Endothelial cell of hepatic sinusoid (primary cell): ENCODE results near the gene DNAJC9.

ENCODE experiments used
- in situ Hi-C: cut with HindIII; loops from 2 replicates; pipeline ENCODE4 v1.10.0; 2017; ENCODE audit warnings: low sequenced_read_pairs

Gene DNAJC9

DNA sequence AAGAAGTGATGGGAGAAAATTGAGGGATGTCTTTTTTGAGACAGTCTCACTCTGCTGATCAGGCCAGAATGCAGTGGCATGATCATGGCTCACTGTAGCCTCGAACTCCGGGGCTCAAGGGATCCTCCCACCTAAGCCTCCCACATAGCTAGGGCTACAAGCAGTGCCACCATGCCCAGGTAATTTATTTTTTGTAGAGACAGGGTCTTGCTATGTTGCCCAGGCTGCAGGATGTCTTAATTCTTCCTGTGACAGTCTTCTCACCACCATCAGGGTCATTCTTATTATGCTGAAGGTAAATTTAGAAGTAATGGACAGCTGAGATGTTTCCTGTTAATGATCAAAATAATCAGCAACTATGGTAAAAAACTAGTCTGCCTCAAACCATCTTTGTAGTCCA is 7.1 kb downstream of the DNAJC9 start:
- in situ Hi-C loops, result no loop called here

DNA sequence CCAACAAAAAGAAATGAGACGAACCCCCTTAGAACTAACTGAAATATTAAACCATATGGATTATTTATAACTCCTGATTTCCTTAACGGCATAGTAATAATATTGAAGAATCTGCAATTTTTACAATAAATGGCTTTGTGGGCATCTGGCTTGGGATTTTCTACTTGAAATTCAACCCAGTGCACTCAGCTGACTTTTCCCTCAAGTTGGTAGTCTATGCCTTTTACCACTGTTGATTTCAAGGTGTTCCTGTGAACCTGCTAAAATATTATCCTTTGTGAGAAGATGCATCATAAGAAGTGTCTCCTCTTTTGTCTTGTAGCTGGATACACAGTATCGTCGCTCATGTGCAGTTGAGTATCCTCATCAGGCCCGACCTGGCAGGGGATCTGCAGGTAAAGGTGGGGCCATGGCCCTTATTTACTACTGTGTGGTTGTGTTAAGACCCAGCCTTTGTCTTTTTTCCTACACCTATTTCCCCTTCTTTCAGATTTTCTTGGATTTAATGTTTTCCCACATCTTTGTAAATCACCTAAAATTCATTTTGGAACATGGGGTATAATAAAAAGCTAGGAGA is 8.0 kb downstream of the DNAJC9 start:
- in situ Hi-C loops, result no loop called here

DNA sequence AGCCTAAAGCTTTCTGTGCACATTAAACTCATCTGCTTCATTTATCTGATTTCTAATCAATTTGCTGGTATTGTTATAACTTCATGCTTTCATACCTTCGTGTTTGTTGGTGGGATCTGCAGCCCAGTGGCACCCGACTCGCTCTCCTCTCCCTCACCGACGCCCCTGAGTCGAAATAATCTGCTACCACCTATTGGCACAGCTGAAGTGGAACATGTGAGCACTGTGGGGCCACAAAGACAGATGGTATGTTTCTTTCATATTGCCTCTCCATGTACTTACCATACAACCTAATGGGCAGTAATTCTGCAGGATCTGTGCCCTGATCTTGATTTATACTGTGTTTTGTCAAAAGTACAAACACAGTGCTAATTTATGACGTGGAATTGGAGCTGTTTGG is 12.4 kb downstream of the DNAJC9 start:
- in situ Hi-C loops, result no loop called here

DNA sequence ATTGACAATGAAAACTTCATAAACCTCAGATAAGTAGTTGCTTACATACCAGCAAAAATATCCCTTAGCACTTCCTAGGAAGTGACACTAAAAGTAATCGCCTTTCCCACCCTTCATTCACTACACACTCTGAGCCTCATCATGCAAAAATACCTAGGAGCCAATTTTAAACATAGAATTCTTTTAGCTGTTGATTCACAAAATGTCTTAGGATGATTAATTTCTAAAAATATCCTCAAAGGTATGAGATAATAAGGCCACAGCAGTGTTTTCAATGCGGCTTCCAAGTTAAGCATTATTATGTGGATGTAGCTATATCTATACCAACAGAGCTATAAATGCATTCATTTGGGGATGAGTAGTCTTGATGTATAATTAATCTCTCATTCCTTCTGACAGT is 13.2 kb downstream of the DNAJC9 start:
- in situ Hi-C loops, result no loop called here

DNA sequence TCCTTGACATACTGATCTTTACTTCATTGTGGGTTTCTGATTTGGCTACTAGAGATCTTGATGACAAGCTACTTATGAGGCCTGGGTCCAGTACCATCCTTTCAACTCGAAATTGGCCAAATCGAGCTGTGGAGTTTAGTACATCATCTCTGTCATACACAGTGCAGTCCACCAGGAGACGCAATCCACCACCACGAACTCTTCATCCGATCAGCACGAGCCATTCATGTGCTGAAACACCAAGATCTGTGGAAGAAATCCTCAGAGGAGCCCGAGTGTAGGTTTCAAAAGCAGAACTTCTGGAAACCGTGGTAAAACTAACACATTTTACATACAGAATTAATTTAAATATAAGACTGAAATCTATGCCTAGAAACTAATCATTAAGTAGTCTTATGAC is 14.2 kb downstream of the DNAJC9 start:
- in situ Hi-C loops, result no loop called here

DNA sequence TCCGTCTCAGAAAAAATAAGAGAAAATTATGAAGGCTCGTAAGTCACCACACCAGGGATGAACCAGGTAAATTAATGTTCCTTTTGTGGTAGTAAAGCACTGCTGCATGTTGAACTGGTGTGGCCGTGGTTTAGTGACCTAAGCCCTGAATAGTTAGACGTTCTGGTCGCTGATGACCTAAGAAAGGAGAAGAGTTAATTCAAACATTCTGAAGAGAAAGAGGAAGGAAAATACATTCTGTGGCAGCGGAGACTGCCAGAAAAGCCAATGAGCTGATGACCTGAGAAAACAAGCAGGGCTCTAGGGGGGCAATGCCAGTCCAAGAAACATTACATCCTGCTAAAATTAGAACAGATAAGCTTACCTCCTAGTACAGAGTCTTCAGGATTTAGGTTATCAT is 17.5 kb downstream of the DNAJC9 start:
- in situ Hi-C loops, result no loop called here

DNA sequence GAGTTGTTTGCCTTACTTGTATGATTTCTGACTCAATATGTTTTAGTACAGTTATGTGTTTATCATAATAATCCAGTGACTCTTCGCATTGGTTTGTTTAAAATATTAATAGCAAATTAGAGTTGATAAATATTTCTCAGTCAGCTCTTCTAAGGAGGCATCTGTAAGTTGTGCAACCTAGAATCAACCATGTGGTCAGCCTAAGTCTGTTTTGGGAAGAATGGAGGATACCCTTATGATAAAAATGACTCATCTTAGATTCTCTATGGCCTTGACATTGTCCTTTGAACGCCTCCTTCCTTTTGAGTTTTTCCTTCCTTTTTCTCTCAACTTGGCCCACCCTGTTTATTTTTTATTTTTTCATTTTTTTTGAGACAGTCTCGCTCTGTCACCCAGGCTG is 18.8 kb downstream of the DNAJC9 start:
- in situ Hi-C loops, result no loop called here

DNA sequence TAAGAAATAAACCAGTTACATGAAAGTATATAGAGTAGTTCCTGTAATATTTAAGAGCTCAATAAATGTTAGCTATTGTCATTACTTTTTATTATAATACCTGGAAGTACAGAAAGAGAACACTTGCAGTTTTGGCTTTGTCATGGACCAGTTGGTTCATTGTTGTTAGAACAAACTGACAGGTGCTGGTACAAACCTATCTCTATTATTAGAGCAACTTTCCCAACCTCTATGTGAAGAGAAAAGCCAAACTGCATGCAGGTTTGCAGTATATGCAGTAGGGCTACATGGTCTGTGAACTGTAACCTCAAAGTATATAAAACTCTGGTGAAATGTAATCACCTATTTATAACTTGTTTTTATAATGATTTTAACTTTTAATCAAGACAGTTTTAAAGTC is 20.4 kb downstream of the DNAJC9 start:
- in situ Hi-C loops, result no loop called here

DNA sequence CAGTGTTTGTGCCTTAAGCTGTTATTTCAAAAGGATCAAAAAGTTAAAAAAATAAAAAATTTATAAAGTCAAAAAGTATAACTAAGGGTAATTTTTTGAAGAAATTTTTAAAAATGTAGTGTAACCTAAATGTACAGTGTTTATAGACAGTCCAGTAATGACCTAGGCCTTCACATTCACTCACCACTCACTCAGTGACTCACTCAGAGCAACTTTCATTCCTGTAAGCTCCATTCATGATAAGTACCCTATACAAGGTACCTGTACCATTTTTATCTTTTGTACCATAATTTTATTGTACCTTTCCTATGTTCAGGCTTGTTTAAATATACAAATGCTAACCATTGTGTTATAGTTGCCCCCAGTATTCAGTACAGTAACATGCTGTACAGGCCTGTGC is 21.5 kb downstream of the DNAJC9 start:
- in situ Hi-C loops, result no loop called here

DNA sequence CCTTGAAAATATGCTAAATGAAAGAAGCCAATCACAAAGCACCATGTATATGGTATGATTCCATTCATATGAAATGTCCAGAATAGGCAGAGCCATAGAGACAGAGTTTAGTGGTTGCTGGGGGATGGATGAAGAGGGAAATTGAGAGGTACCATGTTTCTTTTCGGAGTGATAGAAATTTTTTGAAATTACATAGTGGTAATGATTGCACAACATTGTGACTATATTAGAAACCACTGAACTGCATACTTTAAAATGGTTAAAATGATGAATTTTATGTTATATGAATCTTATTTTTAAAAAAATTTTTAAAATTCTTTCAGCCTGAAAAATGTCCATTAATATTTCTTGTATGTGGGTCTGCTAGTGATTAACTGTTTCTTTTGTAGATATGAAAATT is 26.1 kb downstream of the DNAJC9 start:
- in situ Hi-C loops, result no loop called here

DNA sequence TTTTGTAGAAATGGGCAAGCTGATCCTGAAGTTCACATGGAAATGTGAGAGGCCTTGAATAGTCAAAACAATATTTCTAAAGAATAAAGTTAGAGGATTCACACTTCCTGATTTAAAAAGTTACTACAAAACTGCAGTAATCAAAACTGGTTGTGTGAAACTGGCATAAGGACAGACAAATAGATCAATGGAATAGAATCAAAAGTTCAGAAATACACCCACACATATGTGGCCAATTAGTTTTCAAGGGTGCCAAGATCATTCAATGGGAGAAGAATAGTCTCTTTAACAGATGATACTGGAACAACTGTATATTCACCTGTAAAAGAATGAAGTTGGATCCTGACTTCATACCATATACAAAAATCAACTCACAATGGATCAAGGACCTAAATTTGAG is 27.7 kb downstream of the DNAJC9 start:
- in situ Hi-C loops, result no loop called here

DNA sequence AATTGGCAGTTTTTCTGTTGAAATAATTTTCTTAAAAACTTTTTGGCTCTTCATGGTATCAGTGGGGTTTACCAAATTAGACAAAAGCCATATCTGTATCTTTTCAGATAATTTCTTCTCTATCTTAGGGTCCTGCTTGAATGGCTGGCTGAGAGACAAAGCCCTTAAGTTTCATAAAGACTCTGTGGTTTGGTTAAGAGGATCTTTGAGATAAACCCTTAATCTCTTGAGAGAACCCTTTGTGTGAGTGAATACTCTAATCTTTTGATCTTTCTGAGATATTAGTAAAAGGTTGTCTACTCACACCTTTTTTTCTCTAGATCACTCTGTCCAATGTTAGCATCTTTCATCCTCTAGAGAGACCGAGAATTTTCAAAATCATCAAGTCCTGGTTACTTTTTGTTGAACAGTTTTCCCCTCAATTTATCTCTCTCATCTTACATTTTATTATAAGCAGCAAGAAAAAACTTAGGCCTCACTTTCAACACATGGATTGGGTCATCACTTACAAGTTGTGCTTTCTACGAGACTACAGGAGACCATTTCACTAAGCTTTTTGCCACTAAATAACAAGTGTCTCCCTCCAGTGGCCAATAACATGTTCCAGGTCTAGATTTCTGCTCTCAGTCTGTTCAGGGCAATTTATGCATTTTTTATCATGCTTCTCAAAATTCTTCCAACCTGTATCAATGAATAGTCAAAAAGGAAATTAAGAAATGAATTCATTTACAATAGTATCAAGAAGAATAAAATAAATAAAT is 28.4 kb downstream of the DNAJC9 start:
- in situ Hi-C loops, result no loop called here

DNA sequence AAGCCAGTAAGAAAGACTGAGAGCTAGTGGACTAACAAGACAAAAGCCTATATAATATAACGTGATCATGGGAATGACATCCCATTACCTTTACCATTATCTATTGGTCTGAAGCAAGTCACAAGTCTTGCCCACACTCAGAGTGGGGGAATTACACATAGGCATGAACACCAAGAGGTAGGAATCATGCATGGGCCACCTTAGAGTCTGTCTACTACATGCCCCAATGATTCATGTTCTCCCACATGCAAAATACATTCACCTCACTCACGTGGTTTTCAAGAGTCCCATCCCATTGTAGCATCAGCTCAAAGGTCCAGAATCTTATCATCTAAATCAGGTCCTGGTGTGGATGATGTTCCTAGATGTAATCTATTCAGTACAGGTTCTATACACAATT is 29.4 kb downstream of the DNAJC9 start:
- in situ Hi-C loops, result no loop called here

DNA sequence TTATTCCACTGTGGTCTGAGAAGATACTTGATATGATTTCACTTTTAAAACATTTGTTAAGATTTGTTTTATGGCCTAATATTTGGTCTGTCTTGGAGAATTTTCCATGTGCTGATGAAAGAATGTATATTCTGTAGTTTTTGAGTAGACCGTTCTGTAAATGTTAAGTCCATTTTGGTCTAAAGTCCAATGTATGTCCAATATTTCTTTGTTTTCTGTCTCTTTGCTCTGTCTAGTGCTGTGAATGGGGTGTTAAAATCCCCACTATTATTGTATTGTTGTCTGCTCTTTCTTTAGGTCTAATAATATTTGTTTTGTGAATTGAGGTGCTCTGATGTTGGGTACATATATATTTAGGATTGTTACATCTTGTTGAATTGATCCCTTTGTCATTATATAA is 31.3 kb downstream of the DNAJC9 start:
- in situ Hi-C loops, result no loop called here

DNA sequence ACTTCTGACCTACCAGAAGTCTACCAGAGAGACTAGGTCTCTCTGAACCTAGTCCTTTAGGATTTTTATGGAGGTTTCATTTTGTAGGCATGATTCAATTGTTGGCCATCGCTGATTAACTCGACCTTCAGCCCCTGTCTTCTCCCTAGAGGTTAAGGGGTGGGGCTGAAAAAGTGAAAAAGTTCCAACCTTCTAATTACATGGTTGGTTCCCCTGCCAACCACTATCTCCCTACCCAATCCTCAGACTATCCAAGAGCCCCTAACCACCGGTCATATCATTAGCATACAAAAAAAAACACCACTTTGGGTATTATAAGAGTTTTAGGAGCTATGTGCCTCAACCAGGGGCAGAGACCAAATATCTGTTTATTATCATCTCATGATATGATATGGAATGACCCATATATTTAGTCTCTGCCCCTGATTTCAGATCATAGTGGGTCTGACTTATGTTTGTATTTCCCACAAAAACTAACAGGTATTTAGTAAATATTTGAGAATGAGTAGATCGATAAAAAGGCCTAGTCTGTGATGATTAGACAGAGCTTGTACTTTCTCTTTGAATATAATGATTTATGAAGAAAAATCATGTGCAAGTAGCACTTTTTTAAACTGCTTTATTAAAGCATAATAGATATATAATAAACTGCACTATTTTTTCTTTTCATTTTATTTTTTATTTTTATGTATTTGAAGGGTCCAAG is 35.8 kb downstream of the DNAJC9 start:
- in situ Hi-C loops, result no loop called here

DNA sequence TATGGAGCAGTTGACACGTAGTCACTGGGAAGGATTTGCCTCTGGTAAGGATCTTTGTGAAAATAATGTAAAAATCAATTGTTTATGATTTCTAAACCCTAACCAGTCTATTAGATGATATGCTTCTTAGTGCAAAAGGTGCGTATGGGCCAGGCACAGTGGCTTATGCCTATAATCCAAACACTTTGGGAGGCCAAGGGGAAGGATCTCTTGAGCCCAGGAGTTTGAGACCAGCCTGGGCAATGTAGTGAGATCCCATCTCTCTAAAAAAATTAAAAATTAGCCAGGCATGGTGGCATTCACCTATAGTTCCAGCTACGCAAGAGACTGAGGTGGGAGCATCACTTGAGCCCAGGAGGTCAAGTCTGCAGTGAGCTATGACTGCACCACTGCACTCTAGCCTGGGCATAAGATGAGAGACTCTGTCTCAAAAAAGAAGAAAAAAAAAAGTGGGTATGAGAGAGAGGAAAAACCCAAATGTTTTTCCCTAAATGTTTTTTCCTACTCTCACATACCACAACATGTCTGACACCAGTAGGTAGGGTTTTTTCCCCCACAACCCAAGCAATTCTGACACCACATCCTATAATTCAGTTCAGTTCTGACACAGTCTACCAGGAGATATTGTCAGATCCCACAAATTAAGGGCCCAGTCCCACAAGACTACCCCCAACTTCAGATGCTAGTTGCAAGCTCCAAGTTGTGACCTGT is 36.5 kb downstream of the DNAJC9 start:
- in situ Hi-C loops, result no loop called here

DNA sequence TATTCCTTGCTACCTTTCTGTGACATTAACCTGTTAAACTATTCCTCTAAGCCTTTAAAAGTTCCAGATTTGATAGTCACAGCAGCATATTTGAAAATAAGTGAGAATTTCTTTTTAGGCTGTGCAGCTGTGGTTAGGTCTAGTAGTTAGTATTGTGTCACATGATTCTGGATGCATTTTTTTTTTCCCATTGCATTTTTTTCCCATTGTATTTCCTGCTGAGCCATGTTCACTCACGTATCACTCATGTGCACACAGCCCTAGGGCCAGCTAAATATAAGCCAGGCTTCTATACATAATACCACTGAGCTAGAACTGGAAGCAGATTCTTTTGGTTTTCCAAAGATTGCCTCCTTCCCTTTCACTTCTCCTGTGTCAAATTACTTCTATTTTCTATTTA is 37.4 kb downstream of the DNAJC9 start:
- in situ Hi-C loops, result no loop called here

DNA sequence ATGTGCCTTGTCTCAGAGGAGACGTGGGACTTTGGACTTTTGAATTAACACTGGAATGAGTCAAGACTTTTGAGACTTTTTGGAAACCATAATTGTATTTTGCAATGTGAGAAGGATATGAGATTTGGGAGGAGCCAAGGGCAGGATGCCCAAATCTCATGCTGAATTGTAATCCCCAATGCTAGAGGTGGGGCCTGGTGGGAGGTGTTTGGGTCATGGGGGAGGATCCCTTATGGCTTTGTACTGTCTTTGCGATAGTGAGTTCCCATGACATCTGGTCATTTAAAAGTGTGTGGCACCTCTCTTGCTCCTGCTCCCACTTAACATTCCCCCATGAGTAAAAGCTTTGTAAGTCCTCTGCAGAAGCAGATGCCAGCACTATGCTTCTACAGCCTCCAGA is 39.2 kb downstream of the DNAJC9 start:
- in situ Hi-C loops, result no loop called here

DNA sequence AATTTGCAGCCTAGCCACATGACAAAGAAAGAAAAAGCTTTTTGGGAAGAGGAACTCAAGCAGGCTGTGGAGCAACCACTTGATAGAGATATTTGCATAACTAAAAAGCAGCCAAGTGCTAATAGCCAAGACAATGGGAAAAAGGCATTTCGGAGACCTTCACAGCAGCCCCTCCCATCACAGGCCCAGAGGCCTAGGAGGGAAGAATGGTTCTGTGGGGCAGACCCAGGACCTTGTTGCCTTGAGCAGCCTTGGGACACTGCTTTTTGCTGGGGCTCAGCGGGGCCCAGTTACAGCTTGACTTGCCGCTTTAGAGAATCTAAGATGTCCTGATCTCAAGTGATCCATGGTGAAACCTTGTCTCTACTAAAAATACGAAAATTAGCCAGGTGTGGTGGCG is 40.7 kb downstream of the DNAJC9 start:
- in situ Hi-C loops, result no loop called here

DNA sequence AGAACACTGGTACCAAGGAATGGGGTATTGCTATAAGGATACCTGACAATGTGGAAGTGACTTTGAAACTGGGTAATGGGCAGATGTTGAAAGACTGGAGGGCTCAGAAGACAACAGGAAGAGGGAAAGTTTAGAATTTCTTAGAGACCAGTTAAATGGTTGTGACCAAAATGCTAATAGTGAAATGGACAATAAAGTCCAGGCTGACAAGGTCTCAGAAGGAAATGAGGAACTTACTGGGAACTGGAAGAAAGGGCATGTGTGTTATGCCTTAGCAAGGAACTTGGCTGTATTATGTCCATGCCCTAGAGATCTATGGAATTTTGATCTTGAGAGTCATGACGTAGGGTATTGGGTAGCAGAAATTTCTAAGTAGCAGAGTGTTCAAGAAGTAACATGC is 41.2 kb downstream of the DNAJC9 start:
- in situ Hi-C loops, result no loop called here

DNA sequence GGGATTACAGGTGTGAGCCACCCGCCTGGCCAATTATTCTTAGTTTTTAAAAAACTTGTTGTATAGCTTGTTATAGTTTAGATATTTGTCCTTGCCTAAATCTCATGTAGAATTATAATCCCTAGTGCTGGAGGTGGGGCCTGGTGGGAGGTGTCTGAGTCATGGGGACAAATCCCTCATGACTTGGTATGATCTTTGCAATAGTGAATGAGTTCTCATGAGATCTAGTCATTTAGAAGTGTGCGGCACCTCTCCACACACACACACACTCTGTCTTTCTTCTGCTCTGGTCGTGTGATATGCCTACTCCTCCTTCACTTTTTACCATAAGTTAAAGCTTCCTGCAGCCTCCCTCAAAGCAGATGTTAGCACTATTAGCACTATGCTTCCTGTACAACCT is 42.0 kb downstream of the DNAJC9 start:
- in situ Hi-C loops, result no loop called here
